B cell (primary cell): ENCODE measurements around the gene NEU2. TPM values are rescaled to one million over a fixed set of nuclear protein-coding genes. Genes with fewer than 3 reads are reported as not detected.

Experiments used
- ATAC-seq: fragments of 200-7000 bp; cut with Tn5 transposase; one replicate; pipeline ENCODE4 v1.10.0; 2021; ENCODE audit warnings: low read depth, mild to moderate bottlenecking, moderate number of reproducible peaks, moderate library complexity
- CTCF ChIA-PET: fragments of 350-600 bp; sonication (Branson Sonifier 250); formaldehyde crosslinking; loops from one replicate; lab custom pipeline; 2021; ENCODE audit warnings: antibody characterized with exemption, inconsistent platforms; lab: Charles Lee
- POLR2A ChIA-PET: fragments of 350-600 bp; sonication (Branson Sonifier 250); formaldehyde crosslinking; loops from one replicate; lab custom pipeline; 2021; ENCODE audit warnings: antibody characterized with exemption; lab: Charles Lee
- DNase-seq: peaks from one replicate; pipeline ENCODE4 v3.0.0; 2013
- H2AFZ ChIP-seq: 2 replicates; pipeline ENCODE4 v1.6.1; 2012; ENCODE audit warnings: mild to moderate bottlenecking, low read depth, low read length; ENCODE audit not compliant: insufficient read depth, poor library complexity, severe bottlenecking
- H3K27ac ChIP-seq, 2 donors: 1 replicate in 1 of 2; 2 replicates in 1 of 2; pipeline ENCODE4 v1.5.1; 2012 to 2013; ENCODE audit warnings: low read length in 2 of 2, mild to moderate bottlenecking in 2 of 2, moderate library complexity in 1 of 2
- H3K27me3 ChIP-seq, 4 experiments: fragments of 200-600 bp in 1 of 4; sonication (generic) in 1 of 4; replicated peaks in 1 of 4; 1 replicate in 2 of 4; 2 replicates in 2 of 4; pipeline versions ENCODE4 v1.6.1 to v1.7.0; 2013 to 2016; ENCODE audit warnings: low read length in 3 of 4, mild to moderate bottlenecking in 2 of 4, mixed read lengths in 1 of 4, moderate library complexity in 1 of 4; ENCODE audit not compliant: insufficient read depth in 4 of 4, control insufficient read depth in 3 of 4; ENCODE audit errors: control extremely low read depth in 1 of 4
- H3K36me3 ChIP-seq, 2 experiments: replicated peaks in 1 of 2; 1 replicate in 1 of 2; 2 replicates in 1 of 2; pipeline versions ENCODE4 v1.6.1 to v1.7.1; 2013; ENCODE audit warnings: low read length in 1 of 2; ENCODE audit not compliant: insufficient read depth in 2 of 2, control insufficient read depth in 1 of 2; ENCODE audit errors: control extremely low read depth in 1 of 2, extremely low read depth in 1 of 2
- H3K4me1 ChIP-seq, 2 donors: fragments of 200-600 bp in 1 of 2; sonication (generic) in 1 of 2; 1 replicate in 1 of 2; 2 replicates in 1 of 2; pipeline versions ENCODE4 v1.5.1 to v1.6.1; 2013 to 2017; ENCODE audit warnings: low read length in 2 of 2; ENCODE audit not compliant: control insufficient read depth in 2 of 2, insufficient read depth in 2 of 2
- H3K4me2 ChIP-seq: replicated peaks from 2 replicates; pipeline ENCODE3; 2012; ENCODE audit warnings: mild to moderate bottlenecking, low read depth, low read length; ENCODE audit not compliant: poor library complexity, severe bottlenecking
- H3K4me3 ChIP-seq, 5 experiments: fragments of 200-600 bp in 1 of 5; sonication (generic) in 1 of 5; 1 replicate in 3 of 5; 2 replicates in 2 of 5; pipeline versions ENCODE4 v1.5.1 to v1.7.0; 2011 to 2016; ENCODE audit warnings: low read length in 4 of 5, mild to moderate bottlenecking in 4 of 5, low read depth in 2 of 5, control low read depth in 1 of 5, moderate library complexity in 1 of 5; ENCODE audit not compliant: insufficient read depth in 1 of 5; ENCODE audit errors: control extremely low read depth in 1 of 5, extremely low read depth in 1 of 5
- H3K79me2 ChIP-seq: fragments of 200-600 bp; sonication (generic); one replicate; pipeline ENCODE4 v1.6.0; 2016; ENCODE audit warnings: low read length; ENCODE audit not compliant: control insufficient read depth, insufficient read depth
- H3K9ac ChIP-seq: fragments of 200-600 bp; sonication (generic); 2 replicates; pipeline ENCODE4 v1.6.1; 2017; ENCODE audit warnings: mild to moderate bottlenecking, low read length, moderate library complexity
- H3K9me3 ChIP-seq, 3 donors: one replicate each; pipeline versions ENCODE4 v1.6.1 to v1.7.1; 2013; ENCODE audit warnings: low read length in 2 of 3; ENCODE audit not compliant: control insufficient read depth in 2 of 3, insufficient read depth in 1 of 3; ENCODE audit errors: control extremely low read depth in 1 of 3
- H4K20me1 ChIP-seq: 2 replicates; pipeline ENCODE4 v1.6.0; 2012; ENCODE audit warnings: mild to moderate bottlenecking, low read length; ENCODE audit not compliant: insufficient read depth, control insufficient read depth, poor library complexity, severe bottlenecking
- H3K27ac Mint-ChIP-seq: one replicate; pipeline ENCODE4 v1.8.0; 2021; ENCODE audit warnings: mixed read lengths
- H3K27me3 Mint-ChIP-seq: one replicate; pipeline ENCODE4 v1.8.0; 2021; ENCODE audit warnings: mixed read lengths
- H3K4me1 Mint-ChIP-seq: one replicate; pipeline ENCODE4 v1.8.0; 2021; ENCODE audit warnings: mixed read lengths
- H3K4me3 Mint-ChIP-seq: one replicate; pipeline ENCODE4 v1.8.0; 2021; ENCODE audit warnings: mixed read lengths
- H3K9me3 Mint-ChIP-seq: one replicate; pipeline ENCODE4 v1.8.0; 2022; ENCODE audit warnings: mixed read lengths; ENCODE audit not compliant: insufficient read depth
- CTCF ChIP-seq: fragments of 200-600 bp; IDR thresholded peaks from one replicate; pipeline ENCODE4 v1.8.0; 2022; ENCODE audit warnings: antibody characterized with exemption, mild to moderate bottlenecking
- EZH2 ChIP-seq: IDR thresholded peaks from 2 replicates; pipeline ENCODE4 v1.6.1; 2012; ENCODE audit warnings: borderline replicate concordance, low read depth, mild to moderate bottlenecking, moderate library complexity, low read length; ENCODE audit not compliant: insufficient read depth, poor library complexity, severe bottlenecking
- WGBS: methylation state at CpG from one replicate; pipeline ENCODE4 v1.1.5; 2013; ENCODE audit warnings: missing lambda C conversion rate; ENCODE audit not compliant: insufficient coverage; 5-methylcytosine and 5-hydroxymethylcytosine counted together
- intact Hi-C: fragments of 100-400 bp; cut with micrococcal nuclease; formaldehyde crosslinking; loops from one replicate; pipeline ENCODE4 v1.10.0; 2022
- polyA plus RNA-seq: library from polyadenylated mRNA; depleted of rRNA; stranded (reverse); fragments of >200 nt; gene quantifications from 2 replicates; pipeline ENCODE4 v1.2.3, GENCODE V29; 2012
- total RNA-seq, 2 donors: library from RNA; stranded (reverse); fragments of 120-200 nt in 1 of 2; gene quantifications; 1 replicate in 1 of 2; 2 replicates in 1 of 2; pipeline versions ENCODE4 v1.2.3 to v1.2.4, GENCODE V29; 2013 to 2022

NEU2 gene
- total and polyA plus RNA-seq, 2 donors (not counting 1 experiment from before 2014, with no cell fraction given): not detected

DNA sequence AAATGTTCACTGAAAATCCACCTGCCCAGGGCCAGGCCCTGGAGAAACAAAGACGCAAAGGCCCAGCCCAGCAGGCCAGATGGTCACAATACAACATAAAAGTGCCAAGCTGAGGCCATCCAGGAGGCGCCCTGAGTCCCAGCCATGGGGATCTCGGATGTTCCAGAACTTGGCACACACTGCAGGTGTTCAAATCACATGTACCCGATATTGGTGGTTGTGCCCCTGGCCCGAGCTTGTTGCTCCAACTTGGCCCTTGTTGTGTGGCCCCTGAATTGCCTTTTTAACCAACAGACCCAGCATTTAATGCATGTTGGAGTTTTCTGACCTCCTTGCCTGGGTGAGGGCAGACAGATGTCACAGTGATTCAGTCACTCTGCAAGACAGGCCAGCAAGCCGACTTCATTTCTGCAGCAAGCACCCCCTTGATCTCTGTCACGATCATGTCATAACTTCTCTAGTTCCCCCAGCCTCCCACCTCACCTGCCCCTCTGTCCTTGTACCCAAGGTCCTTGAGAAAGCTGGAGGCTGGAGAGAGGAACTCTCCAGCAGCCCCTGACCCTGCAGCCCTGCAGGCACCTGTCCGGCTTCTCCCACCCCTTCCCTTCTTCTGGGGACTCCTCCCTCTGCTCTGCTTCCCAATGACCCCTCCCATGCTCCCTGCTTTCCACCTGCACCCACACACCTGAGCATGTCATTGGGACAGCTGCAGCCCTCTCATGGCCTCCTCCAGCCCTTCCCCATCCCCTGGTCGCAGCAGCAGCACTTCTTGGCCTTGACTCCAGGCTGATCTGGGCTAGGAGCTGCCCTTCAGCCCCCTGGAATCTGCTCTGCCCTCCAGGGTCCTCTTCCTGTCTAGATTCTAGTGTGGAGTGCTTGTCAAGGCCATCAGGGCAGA, 28.6 kb upstream of the NEU2 start:
- Histone ChIP-seq H3K27me3 (no peaks in the 10 kb centered on the region), H3K9me3 (peaks cover 0 to 6% (median 0%) of the 10 kb centered on the region in 3 donors), H4K20me1 (no peaks in the 10 kb centered on the region), H3K4me2 (no peak overlapping the region), H2AFZ (no peak overlapping the region), H3K4me1 (no peaks in the 10 kb centered on the region), H3K27ac (no peak overlapping the region), H3K79me2 (no peaks in the 10 kb centered on the region), H3K4me3 (no peak overlapping the region), H3K36me3 (no peaks in the 10 kb centered on the region), H3K9ac (no peak overlapping the region)
- no peak overlapping the region for H3K4me3 Mint-ChIP-seq
- intact Hi-C loops: no loop called here
- ATAC-seq: no peak
- no peak for TF ChIP-seq CTCF
- TF ChIP-seq EZH2: no peak
- CTCF ChIA-PET: no interaction called here
- no peaks in the 10 kb centered on the region for H3K4me1 Mint-ChIP-seq
- H3K27ac Mint-ChIP-seq: no peak overlapping the region
- no peaks in the 10 kb centered on the region for H3K9me3 Mint-ChIP-seq
- no peak for DNase-seq
- POLR2A ChIA-PET: no interaction called here
- H3K27me3 Mint-ChIP-seq: peaks cover 10% of the 10 kb centered on the region
- WGBS: 89% methylated on average over 9 of the region's 9 CpGs

GRCh38 chr2:233005096-233005495, 27.4 kb upstream of the NEU2 start:
- no peak overlapping the region for H3K4me3 Mint-ChIP-seq
- CTCF ChIA-PET: no interaction called here
- Histone ChIP-seq H2AFZ (no peak overlapping the region), H3K4me2 (no peak overlapping the region), H4K20me1 (no peaks in the 10 kb centered on the region), H3K9me3 (peaks cover 0 to 5% (median 0%) of the 10 kb centered on the region in 3 donors), H3K4me3 (no peak overlapping the region), H3K4me1 (no peaks in the 10 kb centered on the region), H3K27me3 (no peaks in the 10 kb centered on the region), H3K36me3 (no peaks in the 10 kb centered on the region), H3K9ac (no peak overlapping the region), H3K27ac (no peak overlapping the region), H3K79me2 (no peaks in the 10 kb centered on the region)
- POLR2A ChIA-PET: no interaction called here
- DNase-seq (no peak), ATAC-seq (no peak)
- peaks cover 10% of the 10 kb centered on the region for H3K27me3 Mint-ChIP-seq
- WGBS: 96% methylated on average over 5 of the region's 6 CpGs
- TF ChIP-seq EZH2 (no peak), CTCF (no peak)
- H3K27ac Mint-ChIP-seq: no peak overlapping the region
- intact Hi-C loops: no loop called here
- H3K4me1 Mint-ChIP-seq: no peaks in the 10 kb centered on the region
- H3K9me3 Mint-ChIP-seq: no peaks in the 10 kb centered on the region
